ENCODE measurements around the gene TCEAL4.

DNA sequence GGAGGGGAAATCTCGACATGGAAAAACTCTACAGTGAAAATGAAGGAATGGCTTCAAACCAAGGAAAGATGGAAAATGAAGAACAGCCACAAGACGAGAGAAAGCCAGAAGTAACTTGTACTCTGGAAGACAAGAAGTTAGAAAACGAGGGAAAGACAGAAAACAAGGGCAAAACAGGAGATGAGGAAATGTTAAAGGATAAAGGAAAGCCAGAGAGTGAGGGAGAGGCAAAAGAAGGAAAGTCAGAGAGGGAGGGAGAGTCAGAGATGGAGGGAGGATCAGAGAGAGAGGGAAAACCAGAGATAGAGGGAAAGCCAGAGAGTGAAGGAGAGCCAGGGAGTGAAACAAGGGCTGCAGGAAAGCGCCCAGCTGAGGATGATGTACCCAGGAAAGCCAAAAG lies 1.3 kb downstream of the TCEAL4 start:
- TF ChIP-seq CTCF (IDR thresholded peaks at IDR 0.05) (no peak), POLR2A (IDR thresholded peaks at IDR 0.05) (no peak)
